HG02970 (cell line): ENCODE measurements around the gene DSCAM.

Experiments
- ATAC-seq: cut with Tn5 transposase; IDR thresholded peaks from one replicate; pipeline ENCODE4 v1.9.1; 2021; ENCODE audit warnings: mild to moderate bottlenecking, moderate library complexity, moderate number of reproducible peaks; ENCODE audit not compliant: unreplicated experiment, low FRiP score

DSCAM gene

DNA sequence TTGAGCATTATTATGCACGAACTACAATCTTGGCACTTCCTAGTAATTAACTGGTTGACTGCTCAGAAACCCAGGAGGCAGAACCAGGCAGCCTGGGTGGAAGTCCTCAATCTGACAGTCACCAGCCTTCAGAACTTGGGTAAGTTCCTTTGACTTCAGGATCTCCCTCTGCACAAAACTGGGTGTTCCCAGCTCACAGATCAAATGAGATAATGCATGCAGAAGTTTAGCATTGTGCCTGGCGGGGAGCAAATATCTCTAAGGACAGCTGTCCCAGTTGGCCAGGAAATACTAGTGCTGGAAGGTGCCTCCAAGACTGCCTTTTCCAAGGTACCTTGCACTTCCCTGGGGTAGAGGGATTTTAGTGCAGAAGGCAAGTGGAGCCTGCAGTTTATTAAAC, 684.9 kb downstream of the DSCAM start:
- ATAC-seq: no peak

DNA sequence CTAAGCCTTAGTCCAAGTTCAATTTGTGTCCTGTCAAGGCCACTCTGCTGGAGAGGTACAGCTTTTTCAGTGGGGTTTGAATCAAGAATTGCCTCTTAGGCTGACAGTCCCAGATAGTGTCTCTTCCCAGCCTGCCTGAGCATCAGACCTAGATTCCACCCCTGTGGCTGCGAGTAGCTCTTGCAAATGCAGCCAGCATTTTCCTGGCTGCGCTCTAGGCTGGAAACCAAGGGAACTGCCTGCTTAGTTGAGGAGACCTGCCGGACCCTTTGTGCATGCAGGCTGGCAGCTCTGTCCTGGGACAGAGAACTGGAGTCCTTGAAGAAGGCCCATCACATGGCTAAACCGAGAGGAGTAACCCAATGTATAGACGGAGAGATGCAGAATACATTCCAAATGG, 686.0 kb downstream of the DSCAM start:
- no peak for ATAC-seq

DNA sequence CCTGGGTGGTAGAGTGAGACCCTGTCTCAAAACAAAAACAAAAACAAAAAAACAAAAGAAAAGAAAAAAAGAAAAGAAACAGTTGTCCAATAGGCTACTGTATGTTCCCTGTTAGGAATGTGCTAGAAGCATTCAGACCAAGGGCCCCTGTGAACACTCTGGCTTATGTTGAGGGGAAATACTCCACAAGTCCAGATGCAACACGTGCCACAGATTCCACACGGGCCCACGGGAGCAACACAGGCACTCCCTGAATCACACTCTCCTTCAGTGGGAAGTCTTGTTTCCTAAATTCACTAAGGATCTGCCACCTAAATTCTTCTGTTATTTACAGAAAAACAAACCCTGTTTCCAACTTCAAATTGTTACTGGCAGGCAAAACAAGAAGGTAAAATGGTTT, 688.6 kb downstream of the DSCAM start:
- ATAC-seq: no peak

DNA sequence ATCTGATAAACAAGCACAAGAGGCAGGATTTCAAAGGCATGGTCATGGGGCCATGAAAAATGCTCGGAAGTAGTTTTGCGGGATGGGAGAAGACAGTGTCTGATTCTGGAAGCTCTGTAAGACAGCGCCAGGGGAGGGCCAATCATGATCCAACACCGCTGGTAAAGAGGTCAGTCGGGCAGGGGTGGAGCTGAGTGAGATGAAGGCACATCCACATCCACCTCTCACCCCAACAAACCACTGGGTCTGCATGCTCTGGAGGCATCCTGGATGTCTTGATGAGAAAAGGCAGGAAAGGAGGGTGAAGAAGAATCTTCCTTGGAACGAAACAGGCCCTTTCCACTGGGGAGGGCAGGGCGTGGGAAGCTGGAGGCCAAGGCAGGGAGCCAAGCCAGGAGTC, 691.4 kb downstream of the DSCAM start:
- ATAC-seq: no peak

DNA sequence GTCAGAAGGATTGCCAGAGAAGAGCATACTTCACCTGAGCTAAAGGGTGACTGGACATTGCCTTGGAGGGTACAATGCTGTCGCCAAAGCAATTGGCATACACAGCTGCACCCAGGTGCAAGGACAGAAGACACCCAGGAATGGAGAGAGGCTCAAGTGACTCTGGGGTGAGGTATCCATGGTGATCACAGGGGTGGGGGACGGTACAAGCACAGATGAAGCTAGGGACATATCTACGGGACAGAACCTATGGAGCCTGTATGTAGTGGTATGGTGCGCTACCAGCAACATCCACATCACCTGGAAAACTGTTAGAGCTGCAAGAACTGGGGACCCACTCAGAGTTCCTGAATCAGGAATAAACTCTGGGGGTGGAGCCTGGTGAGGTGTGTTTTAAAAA, 693.6 kb downstream of the DSCAM start:
- ATAC-seq: no peak

DNA sequence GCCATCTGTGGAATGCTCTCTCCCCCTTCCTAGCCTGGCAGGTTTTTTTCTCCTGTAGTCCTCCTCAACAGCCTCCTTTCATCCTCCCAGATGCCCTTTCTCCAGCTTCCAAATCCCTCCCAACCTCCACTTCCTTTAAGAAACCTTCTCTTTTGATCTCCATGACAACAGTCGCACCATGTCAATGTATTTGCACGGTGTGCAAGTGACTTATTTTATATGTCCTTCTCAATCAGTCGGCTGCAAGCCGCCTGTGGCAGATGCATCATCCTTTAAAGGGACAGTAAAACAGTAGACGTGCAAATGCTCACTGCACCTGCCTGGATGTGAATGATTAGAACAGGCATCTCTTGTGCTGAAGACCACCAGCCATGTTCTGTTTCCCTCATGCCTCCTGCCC, 694.5 kb downstream of the DSCAM start:
- no peak for ATAC-seq

DNA sequence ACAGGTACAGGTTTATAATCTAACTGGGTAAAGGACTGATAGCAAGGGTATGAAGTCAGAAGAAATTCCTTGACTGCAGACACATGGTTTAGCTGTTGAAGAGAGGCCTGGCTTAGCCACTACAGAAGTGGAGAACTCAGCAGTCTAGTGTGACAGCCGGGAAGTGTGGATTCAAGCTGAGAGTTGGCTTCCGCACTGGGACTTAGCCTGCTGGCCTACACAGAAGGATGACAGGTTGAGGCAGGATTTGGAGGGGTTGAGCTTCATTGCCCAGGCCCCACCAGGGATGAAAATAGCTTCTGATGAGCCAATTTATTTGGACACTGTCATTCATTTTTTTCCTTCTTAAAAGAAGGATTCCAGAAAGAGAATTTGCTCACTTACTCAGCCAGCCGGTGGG, 695.3 kb downstream of the DSCAM start:
- ATAC-seq: no peak

DNA sequence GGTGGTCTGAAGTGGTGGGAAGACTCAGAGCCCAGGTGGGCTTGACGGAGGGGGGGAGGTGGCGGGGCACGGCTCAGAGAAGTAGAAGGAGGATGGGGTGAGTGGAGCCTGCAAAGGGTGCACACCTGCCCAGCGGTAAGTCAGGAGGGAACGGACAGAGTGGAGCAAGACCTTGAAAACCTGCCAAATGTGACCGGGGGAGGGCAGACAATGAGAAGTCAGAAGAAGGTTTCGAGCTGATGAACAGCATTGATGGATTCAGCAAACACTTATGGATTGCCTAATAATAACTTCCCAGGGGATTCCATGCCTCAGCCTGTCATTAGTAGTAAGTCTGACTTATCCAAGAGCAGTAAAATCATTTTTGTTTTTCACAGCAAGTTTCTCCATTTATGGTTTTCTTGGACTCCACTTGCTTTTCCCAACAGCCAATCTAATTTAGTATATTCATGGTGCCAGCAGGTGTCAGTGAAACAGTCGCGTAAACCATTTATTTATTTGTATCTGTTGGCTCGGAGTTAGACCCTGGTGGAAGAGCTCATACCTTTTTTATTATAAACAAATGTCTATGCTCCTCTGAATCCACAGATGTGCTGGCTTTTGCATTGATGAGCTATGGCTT, 700.6 kb downstream of the DSCAM start:
- no peak for ATAC-seq

DNA sequence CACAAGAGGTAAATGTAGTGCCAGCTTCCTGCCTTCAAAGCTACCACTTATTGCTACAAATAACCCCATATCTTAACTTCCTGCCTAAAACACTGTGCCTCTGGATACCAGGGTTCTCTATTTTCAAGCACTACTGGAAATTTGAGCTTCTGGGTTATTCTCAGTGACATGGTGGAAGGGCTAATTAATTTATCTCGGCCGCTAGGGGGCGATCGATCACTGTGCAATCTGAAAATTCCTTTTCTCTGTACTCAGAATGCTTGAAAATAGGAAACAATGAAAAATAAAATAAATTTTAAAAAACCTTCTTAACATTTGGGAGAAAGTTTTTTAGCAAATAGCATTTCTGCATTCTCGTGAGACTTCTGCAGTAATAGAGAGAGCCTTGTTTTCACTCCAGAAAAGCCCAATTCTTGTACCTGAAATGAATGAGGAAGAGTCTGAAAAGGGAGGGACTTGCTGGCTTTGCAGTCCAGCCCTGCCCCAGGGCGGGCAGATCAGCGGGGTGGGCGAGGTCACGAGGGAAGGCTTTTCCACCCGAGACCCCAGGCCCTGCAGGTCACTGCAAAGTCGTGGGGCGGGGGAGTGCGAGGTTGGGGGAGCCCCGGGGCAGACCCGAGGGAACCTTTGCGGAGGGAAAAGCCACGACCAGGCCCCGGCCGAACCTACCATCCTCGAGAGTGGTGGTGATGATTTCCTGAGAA, 703.0 kb downstream of the DSCAM start:
- no peak for ATAC-seq

DNA sequence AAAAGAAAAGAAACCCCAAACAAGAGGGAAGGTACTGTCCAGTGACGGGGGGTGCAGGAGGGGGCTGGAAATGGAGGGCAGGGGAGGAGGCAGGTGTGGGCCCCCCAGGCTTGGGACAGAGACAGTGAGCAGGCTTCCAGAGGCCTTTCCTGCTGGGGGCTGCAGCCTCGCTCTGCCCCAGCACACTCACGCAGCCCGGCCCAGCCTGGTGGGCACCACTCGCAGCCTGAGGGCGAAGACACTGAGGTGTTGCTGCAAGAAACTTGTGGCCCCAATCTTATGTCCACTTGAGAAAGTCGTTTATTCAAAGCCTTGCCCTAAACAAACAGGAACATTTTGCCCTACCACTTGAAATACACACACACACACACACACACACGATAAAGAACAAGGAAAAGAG, 705.3 kb downstream of the DSCAM start:
- ATAC-seq: no peak

DNA sequence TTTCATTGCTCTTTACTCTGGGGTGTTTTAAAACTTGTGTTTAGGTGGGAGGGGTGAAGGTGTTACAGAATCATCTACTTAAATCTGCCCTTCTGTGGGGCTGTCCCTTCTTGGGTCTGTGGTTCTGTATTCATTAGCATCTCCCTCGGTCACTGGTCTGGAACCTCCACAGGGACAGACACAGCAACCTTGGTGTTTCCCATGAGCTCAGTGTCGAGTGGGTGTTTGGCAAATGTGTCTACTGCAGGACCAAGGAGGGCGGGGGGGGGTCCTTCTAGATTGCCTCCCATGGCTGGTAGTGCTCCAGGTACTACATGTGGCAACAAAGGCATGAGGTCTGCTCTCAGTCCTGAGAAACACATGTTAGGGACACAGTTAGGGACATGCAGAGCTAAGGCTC, 706.3 kb downstream of the DSCAM start:
- no peak for ATAC-seq

DNA sequence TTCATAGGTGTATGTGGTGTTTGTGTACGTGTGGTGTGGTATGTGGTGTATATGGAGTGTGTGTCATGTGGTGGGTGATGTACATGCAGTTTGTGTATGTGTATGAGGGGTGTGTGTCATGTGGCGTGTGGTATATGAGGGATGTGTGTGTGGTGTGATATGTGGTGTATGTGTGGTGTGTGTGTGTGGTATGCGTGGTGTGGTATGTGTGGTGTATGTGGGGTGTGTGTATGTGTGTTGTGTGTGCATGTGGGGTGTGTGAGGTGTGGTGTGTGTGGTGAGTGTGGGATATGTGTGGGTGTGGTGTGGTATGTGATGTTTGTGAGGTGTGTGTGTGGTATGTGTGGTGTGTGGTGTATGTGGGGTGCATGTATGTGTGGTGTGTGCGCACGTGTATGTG, 707.3 kb downstream of the DSCAM start:
- ATAC-seq: no peak

DNA sequence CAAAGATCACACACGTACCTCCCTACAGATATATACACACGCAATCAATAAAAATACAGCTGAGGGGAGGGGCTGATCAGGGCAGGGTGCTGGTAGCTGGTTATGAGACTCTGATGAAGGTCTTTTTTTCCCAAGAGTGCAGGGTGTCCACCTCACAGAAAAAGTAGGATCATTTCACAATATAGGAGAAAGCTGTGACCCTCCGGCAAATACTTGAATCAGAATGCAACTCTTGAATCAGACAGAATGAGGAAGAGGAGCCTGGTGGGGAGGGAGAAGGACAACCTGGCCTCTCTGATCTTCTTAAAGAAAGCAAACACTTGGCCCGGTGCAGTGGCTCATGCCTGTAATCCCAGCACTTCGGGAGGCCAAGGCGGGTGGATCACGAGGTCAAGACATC, 710.4 kb downstream of the DSCAM start:
- ATAC-seq: no peak

DNA sequence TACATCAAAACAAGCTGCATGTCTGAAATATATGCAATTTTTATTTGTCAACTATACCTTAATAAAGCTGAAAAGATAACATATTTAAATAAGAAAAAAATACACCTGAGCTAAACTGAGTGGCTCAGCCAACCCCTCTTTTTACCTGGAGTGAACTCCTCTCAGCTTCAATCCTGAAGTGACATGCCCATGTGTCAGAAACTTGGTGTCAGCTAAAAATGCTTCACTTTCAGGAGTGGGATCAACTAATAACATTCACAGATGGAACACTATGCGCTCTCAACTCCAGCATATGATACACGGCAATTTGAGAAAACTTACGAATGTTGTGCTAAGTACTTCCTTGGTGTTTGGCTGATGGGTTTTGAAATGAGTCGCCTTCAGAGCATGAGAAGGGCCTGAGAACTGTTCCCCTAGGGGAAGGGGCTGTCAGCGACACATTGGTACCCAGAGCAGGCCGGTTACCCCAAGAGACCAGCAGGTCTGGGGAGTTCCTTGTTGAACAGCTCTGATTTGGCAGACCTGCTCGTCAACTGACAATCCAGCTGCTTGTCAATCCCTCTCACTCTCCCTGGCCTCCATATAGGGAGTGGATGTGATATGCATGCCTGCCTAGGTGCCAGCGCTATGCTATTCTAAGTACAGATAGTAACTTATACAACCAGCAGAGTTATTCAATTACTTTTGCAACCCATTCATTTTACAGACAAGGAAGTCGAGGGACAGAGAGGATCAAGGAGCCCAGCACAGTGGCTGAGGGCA, 712.0 kb downstream of the DSCAM start:
- no peak for ATAC-seq

DNA sequence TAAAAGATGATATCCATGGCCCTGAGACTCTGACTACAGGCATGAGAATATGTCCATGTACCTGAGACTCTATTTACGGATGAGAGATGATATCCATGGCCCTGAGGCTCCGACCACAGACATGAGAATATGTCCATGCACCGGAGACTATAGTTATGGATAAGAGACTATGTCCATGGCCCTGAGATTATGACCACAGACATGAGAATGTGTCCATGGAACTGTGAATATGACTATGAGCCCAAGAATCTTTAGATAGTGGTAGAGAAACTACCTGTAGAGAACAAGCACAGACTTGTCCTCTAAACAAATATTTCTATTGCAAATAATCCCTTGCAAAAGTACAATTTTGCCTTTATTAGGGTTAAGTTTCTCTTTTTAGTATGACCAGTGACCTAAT, 716.5 kb downstream of the DSCAM start:
- no peak for ATAC-seq

DNA sequence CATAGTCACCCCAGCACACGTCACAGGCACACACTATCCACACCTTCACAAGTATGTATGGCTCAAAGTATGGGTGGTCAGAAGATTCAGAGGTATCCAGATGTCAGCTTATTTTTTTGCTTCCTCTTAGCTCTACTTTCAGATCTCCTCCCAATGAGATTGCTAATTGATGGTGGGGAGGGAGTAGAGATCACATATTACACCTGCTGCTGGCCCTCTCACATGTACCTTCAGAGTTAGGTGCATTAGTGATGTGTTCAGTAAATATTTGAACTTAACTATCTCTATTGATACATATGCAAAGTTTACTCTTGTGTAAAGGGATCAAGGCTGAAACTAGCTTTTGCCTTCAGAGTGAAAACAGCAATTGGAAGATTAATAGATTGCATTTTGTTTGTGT, 717.1 kb downstream of the DSCAM start:
- no peak for ATAC-seq

DNA sequence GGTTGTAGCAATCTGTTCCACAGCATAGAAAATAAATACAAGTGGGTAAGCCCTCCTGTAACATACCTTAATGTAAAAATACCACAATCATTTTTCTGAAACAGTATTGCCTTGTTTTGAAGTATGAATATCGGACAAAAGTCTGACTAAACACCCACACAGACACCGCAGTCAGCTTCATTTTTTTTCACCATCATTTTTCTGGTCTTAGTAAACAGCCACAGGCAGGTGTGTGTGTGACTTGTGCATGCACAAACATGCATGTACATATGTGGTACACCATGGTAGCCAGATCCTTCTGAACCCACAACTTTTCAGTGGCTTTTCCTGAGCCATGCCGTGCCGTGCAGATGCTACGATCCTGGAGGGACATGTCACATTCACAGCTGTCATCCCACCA, 718.1 kb downstream of the DSCAM start:
- no peak for ATAC-seq

DNA sequence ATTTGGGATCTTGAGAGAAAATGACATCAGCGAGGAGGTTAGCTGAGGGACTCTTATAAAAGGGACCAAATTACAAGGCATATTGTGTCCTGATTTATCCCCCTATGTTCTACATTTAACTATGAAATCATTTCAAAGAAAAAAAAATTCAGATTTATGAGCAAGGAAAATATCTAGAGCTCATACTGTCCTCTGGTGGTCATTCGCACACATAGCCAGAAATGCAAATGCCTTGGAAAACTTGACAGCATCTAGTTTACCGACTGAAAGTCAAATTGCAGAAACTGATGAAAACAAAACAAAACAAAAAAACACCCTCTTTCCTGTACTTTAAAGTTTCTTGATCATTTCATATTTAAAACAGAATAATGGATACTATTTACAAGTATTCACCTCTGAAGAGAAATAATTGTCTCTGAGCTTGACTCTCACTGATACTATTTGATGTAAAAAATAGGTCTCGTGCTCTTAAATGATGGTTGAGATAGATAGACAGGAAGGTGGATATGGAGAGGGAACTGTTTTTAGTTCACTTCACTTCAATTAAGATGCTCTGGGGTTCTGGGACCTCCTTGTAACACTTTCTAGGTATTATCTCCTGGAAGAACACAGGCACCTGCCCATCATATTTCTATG, 725.9 kb downstream of the DSCAM start:
- no peak for ATAC-seq

DNA sequence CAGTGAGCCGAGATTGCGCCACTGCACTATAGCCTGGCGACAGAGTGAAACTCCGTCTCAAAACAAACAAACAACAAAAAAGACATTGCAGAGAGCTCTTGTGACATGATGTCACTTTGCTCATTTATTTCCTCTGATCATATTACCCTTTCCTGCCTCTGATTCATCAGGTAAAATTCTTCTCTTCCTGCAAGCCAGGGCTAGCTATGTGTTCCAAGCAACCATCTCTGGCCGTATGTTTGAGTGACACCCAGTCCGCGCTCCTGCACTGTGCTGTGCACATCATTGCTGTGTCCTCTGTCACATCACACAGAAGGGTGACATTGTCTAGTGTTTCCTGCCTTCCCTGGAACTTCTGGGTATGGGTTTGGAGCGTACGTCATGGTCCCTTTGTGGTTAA, 728.4 kb downstream of the DSCAM start:
- no peak for ATAC-seq

DNA sequence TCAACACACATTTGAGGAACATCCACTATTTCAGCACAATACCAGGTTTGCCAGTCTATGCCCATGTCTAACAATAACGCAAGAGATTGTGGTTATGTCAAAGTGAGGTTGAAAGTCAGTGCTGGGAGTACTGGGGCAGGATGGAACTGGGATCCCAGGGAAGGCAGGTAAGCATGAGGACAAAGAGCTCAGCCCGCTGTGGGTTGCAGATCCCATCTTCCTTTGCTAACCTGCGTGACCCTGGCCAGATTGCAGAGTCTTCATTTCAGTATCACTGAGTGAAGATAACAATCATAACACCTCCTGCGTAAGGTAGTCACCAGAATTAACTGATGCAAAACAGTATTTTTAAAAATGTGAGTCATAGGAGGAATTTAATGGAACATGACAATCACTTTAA, 729.7 kb downstream of the DSCAM start:
- no peak for ATAC-seq

DNA sequence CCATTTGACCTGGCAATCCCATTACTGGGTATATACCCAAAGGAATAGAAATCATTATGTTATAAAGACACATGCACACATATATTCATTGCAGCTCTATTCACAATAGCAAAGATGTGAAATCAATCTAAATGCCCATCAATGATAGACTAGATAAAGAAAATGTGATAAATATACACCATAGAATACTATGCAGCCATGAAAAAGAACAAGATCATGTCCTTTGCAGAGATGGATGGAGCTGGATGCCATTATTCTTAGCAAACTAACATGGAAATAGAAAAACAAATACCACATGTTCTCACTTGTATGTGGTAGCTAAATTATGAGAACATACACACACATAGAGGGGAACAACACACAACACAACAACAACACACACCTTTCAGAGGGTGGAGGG, 731.2 kb downstream of the DSCAM start:
- ATAC-seq: no peak
